NCI-H2227 (cell line): ENCODE measurements around the gene SEZ6L2.

Source experiments
- DNase-seq: peaks from one replicate; lab custom pipeline; 2025; ENCODE audit not compliant: unreplicated experiment; lab: John Stamatoyannopoulos, UW

The SEZ6L2 gene

GRCh38 chr16:29830774-29831173, 68.6 kb downstream of the SEZ6L2 start:
- no peak for DNase-seq

- no peak for DNase-seq
These were observed 73.0 kb downstream of the SEZ6L2 start for GRCh38 chr16:29826342-29826695.

GRCh38 chr16:29825145-29826044, 74.0 kb downstream of the SEZ6L2 start:
- peak; percentile 23 for DNase-seq

GRCh38 chr16:29824589-29825144, 74.7 kb downstream of the SEZ6L2 start:
- DNase-seq = no peak

GRCh38 chr16:29821643-29822115, 77.7 kb downstream of the SEZ6L2 start:
- DNase-seq = no peak
